GM18870 (cell line): Measurements from ENCODE around the gene RHOF.
A peak's percentile ranks its signal among the peaks of the same experiment; 100 is the strongest.

Source experiments
- ATAC-seq: cut with Tn5 transposase; IDR thresholded peaks from one replicate; pipeline ENCODE4 v1.9.1; 2021; ENCODE audit warnings: moderate library complexity; ENCODE audit not compliant: unreplicated experiment

RHOF gene

GRCh38 chr12:121805171-121806008 is 11.9 kb upstream of the RHOF start:
- no peak for ATAC-seq

- ATAC-seq, result no peak
Observed at GRCh38 chr12:121804417-121805111, 11.1 kb upstream of the RHOF start.

- no peak for ATAC-seq
Observed at GRCh38 chr12:121803861-121804416, 10.5 kb upstream of the RHOF start, which contains the start of gene SETD1B. SETD1B (plus strand) TSS chr12:121804009; CDS start chr12:121804738, 729 bp downstream.

GRCh38 chr12:121802843-121803698 is 9.6 kb upstream of the RHOF start:
- peak; percentile 64 for ATAC-seq

- ATAC-seq, result no peak
Observed at GRCh38 chr12:121802485-121802842, 9.0 kb upstream of the RHOF start.

GRCh38 chr12:121801595-121802484 is 8.4 kb upstream of the RHOF start:
- ATAC-seq, result no peak

GRCh38 chr12:121800694-121801594 is 7.5 kb upstream of the RHOF start:
- ATAC-seq, result no peak

- no peak for ATAC-seq
Observed at GRCh38 chr12:121799842-121800693, 6.6 kb upstream of the RHOF start.

- ATAC-seq, result no peak
Observed at GRCh38 chr12:121799156-121799841, 5.8 kb upstream of the RHOF start.

GRCh38 chr12:121798787-121799155 is 5.3 kb upstream of the RHOF start:
- ATAC-seq, result no peak

- no peak for ATAC-seq
Observed at GRCh38 chr12:121797937-121798786, 4.7 kb upstream of the RHOF start.

- ATAC-seq, result no peak
Observed at GRCh38 chr12:121796855-121797751, 3.6 kb upstream of the RHOF start.

GRCh38 chr12:121795034-121795968 is 1.8 kb upstream of the RHOF start:
- no peak for ATAC-seq

GRCh38 chr12:121794534-121795033 is 1.1 kb upstream of the RHOF start:
- no peak for ATAC-seq
